ENCODE data around the gene ZNF681.
A peak's percentile ranks its signal among the peaks of the same experiment; 100 is the strongest.
"Not testable (repeated sequence)": the region's sequence is repeated elsewhere in the genome, so short reads cannot be mapped to it uniquely, and the experiment has no call there.

ZNF681 gene

DNA sequence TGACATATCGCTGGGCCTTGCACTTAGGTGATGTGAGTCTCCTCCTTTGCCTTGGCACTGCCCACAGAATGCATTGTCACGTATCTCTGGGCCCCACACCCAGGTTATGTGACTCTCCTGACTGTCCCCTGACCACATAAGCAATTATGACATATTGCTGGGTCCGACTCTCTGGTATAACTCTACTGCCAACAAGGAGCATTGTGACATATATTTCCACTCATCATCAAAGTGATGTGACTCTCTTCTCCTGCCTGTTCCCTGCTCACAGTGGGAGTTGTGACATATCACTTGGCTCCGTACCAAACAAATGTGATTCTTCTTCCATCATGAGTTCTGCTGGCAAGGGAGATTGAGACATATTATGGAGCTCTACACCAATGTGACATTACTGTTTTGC lies 15.4 kb upstream of the ZNF681 start:
- no peak for DNase-seq (ENCODE audit: low read depth, low spot score)

DNA sequence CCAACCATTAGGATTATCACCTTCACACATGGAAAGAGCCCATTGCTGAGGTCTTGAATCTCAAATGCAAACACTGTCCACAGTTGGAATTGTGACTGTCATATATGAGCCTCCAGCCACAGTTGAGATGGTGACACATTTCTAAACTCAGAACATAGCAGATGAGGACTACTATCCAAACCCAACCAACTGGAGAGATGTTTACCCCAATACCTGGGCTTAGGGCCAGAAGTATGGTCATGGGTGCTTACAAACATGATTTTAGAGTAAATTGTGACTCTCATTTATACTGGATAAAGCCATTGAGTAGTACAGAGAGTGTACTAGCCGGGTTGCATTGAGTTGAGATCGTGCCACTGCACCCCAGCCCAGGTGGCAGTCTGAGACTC lies 14.0 kb upstream of the ZNF681 start:
- no peak for DNase-seq (ENCODE audit: low read depth, low spot score)

DNA sequence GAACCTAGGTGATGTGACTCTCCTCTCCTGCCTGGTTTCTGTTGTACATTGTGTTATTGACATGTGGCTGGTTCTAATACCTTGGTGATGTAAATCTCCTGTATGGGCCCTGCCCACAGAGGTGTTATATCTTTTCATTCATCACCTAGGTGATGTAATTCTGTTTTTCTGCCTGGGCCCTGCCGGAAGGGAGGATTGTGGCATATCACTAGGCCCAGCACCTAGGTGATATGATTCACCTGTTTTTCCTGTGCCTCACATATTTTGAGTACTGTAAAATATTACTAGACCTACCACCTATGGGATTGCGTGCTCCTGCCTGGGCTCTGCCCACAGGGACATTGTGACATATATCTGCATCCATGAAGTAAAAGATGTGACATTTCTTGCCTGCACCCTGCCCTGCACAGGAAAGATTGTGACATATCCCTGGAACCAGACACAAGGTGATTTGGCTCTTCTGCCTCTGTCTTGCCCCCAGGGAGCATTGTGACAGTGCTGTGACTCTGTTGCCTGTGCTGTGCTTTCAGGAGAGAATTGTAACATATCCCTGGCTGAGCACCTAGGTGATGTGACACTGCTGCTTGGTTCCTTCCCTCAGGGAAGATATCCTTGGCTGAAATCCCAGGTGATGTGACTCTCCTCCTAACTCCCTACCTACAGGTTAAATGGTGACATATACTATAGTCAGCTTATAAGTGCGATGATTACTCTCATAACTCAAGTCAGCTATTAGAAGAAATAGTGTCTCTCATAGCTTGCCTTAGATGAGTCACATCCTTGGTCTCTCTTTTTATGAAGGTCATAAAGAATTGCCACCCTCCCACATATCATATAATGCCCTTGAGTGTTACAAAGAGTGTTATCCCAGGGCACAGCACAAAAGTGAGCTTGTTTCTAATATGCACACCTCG lies 13.3 kb upstream of the ZNF681 start:
- no peak for DNase-seq (ENCODE audit: low read depth, low spot score)

DNA sequence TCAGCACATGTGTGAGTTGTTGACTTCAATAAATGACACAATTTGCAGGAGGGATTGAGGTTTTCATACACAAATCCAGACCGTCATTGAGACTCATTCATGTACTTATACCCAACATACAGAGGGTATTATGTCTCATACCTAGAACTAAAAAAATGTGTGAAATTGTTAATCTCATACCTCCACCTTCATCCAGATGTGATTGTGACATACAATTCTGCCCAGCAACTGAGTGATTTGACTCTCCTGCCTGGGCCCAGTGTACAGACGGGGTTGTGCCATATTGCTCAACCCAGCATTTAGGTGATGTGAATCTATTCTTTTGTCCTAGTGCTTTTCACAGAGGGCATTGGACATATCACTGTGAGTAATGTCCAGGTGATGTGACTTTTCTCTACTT lies 12.6 kb upstream of the ZNF681 start:
- DNase-seq (ENCODE audit: low read depth, low spot score), result no peak

DNA sequence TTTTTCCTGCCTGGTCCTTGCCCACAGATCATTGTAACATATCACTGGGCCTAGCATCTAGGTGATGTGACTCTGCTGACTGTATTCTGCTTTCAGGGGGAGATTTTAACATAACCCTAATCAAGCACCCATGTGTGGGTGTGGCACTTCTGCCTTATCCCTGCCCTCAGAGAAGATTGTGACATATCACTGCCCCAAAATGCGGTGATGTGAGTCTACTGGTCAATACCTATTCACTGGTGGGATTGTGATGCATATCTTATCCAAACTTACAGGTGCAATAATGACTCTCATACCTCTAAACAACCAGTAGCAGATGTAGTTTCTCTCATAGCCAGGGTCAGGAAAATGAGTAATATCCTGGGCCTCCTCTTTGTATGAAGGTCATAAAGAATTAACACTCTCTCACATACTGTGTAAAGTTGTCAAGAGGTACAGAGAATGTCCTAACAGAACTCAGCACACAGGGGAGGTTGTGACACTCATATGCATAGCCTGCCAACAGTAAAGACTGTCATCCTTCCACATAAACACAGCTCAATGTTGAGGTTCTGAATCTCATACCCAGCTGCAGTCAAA lies 12.1 kb upstream of the ZNF681 start:
- no peak for DNase-seq (ENCODE audit: low read depth, low spot score)

DNA sequence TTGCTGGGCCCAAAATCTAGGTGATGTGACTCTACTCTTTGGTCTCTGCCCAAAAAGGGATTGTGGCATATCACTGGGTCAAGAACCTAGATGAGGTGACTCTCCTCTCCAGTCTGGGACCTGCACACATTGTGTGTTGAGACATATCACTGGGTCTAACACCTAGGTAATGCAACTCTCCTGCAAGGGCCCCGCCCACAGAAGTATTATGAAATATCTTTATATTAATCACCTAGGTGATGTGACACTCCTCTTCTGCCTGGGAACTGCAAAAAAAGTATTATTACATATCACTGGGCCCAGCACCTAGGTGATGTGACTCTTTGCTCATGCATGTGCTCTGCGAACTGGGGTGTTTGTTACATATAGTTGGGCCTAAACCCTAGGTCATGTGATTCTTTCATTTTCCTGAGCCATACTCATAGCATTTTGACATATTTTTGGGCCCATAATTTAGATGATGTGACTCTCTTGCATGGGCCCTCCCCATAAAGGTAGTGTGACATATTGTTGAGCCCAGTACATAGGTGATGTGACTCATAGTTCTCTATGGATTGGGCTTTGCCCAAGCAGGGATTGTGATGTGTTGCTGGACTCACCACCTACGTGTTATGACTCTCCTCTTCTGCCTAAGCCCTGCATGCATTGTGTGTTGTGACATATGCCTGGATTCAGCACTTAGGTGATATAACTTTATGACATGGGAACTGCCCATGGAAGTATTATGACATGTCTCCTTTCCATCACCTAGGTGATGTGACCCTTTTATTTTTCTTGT lies 11.2 kb upstream of the ZNF681 start:
- DNase-seq (ENCODE audit: low read depth, low spot score), result no peak

DNA sequence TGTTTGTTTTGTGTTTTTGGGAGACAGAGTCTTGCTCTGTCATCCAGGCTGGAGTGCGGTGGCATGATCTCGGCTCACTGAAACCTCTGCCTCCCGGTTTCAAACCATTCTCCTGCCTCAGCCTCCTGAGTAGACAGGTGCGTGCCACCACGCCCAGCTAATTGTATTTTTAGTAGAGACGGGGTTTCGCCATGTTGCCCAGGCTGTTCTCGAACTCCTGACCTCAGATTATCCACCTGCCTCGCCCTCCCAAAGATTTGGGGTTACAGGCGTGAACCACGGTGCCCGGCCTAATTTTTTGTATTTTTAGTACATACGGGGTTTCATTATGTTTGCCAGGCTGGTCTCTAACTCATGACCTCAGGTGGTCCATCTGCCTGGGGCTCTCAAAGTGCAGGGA lies 8.3 kb upstream of the ZNF681 start:
- DNase-seq (ENCODE audit: low read depth, low spot score), result no peak

DNA sequence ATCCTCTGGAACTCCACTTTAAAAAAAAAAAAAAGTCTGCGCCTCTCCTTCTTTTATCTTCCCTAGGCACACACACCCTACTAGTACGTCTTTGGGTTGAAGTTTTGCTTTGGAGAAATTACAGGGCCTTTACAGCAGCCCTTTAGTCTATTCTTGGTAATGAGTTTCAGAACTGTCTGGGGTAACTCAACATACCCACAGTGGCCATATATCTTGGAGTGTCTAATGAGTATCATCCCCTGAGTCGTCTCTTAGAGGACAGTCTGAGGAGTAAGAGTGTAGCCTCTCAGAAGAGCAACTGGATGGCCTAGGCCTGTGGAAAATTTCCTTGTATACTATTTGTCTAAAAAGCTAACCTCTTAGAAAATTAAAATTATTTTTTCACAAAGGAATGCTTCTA lies 6.1 kb upstream of the ZNF681 start:
- no peak for DNase-seq (ENCODE audit: low read depth, low spot score)

DNA sequence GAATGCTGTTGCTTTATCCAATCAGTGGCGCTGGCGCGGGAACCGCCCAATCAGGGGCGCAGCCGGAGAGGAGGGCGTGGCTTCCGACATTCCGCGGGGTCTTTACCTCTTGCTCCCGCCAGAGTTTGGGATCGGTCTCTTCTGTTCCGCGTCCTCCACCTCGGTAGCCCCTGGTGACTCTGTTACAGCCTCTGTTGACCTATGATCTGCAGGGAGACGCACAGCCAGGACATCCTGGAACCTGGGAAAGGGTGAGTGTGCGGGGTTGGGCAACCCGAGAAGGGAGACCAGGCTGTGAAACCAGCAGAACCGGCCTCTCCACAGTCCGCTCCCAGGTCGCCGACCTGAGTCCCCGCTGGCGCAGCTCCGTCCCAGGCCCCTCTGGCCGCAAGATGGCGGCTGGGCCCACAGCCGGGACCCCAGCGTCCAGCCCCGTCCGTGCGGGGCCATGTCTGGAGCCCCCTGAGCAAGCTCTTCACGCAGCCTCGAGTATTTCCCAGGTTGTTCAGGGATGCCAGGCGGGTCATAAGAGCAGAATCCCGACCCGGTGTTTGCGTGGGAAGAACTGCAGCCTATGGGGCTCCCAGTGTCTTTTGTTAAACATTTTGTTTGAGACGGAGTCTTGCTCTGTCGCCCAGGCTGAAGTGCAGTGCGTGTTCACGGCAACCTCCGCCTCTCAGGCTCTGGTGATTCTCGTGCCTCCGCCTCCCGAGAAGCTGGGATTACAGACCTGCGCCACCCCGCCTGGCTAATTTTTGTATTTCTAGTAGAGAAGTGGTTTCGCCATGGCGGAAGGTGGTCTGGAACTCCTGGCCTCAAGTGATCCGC lies 4.4 kb upstream of the ZNF681 start:
- peak; percentile 91 for DNase-seq (ENCODE audit: low read depth, low spot score)

DNA sequence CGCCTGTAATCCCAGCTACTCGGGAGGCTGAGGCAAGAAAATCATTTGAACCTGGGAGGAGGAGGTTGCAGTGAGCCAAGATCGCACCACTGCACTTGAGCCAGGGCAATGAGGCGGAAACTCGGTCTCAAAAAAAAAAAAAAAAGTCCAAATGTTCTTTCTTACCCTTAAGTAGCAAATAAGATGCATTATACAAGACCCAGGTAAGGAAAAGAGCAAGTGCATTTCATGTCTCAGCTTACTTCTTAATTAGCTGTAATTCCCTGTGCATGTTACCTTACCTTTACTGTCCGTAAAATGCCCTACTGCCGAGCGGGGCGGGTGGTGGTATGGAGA lies 3.8 kb upstream of the ZNF681 start:
- DNase-seq (ENCODE audit: low read depth, low spot score), result no peak

DNA sequence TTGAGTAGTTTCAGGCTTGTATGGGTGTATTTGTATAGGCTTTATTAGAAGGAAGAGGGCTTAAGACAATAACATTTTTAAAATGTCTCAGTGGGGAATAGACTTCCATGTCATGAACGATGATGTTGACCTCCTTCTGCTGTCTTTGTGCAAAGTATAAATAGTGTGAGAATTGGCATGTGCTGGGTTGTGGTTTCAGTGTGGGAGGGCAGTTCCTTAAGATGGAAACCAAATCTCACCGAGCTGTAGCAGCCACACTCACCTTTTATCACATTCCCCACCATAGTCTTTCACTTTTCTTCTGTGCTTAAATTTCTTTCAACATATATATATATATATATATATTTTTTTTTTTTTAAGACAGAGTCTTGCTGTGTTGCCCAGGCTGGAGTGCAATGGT lies 1.6 kb upstream of the ZNF681 start:
- not testable (repeated sequence) for DNase-seq (ENCODE audit: low read depth, low spot score)

DNA sequence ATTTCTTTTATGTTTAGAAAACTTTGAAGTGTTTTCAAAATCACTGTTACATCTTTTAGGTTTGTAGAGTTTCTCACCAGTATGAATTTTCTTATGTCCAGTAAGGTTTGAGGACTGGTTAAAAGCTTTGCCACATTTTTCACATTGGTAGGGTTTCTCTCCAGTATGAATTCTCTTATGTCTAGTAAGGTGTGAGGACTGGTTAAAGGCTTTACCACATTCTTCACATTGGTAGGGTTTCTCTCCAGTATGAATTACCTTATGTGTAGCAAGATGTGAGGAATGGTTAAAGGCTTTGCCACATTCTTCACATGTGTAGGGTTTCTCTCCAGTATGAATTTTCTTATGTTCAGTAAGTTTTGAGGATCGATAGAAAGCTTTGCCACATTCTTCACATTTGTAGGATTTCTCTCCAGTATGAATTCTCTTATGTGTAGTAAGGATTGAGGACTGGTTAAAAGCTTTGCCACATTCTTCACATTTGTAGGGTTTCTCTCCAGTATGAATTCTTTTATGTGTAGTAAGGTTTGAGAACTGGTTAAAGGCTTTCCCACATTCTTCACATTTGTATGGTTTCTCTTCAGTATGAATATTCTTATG lies 15.0 kb downstream of the ZNF681 start:
- not testable (repeated sequence) for DNase-seq (ENCODE audit: low read depth, low spot score)

DNA sequence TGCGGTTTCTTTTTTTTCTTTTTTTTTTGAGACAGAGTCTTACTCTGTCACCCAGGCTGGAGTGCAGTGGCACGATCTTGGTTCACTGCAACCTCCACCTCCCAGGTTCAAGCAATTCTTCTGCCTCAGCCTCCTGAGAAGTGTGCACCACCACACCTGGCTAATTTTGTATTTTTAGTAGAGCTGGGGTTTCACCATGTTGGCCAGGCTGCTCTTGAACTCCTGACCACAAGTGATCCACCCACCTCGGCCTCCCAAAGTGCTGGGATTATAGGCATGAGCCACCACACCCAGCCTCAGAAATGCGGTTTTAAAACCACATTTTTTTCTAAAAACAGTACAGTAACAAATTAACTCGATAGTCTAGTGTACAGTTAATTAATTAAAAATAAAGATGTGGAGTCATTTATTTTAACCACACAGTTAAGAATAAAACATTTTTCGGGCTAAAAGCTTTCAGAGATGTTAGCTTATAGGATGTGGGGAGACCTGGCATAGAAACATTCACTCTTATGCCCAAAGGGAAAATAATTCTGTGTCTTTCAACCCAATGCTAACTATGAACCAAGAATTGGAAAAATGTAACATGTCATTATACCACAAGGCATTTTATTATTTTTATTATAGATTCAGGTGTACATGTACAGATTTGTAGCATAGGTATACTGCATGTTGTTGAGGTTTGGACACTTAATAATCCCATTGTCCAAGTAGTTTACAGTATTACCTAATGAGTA lies 27.8 kb downstream of the ZNF681 start:
- DNase-seq (ENCODE audit: low read depth, low spot score), result not testable (repeated sequence)

DNA sequence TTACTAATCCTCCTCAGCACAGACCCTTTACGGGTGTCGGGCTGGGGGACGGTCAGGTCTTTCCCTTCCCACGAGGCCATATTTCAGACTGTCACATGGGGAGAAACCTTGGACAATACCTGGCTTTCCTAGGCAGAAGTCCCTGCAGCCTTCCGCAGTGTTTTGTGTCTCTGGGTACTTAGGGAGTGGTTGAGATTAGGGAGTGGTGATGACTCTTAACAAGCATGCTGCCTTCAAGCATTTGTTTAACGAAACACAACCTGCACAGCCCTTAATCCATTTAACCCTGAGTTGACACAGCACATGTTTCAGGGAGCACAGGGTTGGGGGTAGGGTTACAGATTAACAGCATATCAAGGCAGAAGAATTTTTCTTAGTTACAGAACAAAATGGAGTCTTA lies 34.5 kb downstream of the ZNF681 start:
- DNase-seq (ENCODE audit: low read depth, low spot score), result not testable (repeated sequence)

DNA sequence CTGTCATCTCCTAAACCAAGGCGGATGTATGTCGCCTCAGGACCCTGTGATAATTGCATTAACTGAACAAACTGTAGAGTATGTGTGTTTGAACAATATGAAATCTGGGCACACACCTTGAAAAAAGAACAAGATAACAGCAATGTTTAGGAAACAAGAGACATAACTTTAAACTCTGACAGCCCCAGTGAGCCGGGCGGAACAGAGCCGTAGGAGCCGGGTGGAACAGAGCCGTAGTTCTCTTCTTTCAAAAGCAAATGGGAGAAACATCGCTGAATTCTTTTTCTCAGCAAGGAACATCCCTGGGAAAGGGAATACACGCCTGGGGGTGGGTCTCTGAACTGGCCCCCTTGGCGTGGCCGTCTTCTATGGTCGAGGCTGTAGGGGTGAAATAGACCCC lies 39.9 kb downstream of the ZNF681 start:
- no peak for DNase-seq (ENCODE audit: low read depth, low spot score)

DNA sequence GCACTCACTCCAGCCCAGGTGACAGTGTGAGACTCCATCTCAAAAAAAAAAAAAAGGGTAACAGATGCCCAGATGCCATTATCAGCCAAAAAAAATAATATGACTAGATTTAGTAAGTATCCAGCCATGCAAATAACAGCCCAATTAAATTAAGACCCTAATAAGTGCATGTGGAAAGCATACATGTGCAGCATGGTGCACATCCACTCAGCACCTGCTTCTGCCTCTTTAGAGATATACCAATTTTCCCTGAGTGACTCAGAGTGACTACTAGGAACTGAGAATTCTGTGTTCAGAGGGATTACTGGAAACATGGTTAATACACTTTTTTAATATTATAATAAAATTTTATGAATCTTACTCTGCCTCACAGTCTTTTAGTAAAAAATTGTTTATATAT lies 41.9 kb downstream of the ZNF681 start:
- no peak for DNase-seq (ENCODE audit: low read depth, low spot score)

DNA sequence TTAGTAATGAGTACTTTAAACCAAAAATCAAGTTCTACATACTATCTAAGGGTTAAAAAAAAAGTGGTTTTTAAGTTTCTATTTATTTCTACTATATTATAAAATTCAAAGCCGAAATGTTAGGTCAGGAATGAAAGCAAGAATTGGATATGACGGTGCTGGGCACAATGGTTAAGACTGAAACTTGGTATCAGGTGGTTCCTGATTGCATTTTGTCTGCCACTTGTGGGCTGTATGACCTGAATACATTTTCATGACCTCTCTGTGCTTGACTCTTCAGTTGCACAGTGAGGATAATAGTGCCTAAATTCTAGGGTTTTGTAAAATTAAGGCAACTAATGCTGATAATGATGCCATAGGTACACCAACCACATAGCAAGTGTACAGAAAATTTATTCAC lies 49.3 kb downstream of the ZNF681 start:
- no peak for DNase-seq (ENCODE audit: low read depth, low spot score)

DNA sequence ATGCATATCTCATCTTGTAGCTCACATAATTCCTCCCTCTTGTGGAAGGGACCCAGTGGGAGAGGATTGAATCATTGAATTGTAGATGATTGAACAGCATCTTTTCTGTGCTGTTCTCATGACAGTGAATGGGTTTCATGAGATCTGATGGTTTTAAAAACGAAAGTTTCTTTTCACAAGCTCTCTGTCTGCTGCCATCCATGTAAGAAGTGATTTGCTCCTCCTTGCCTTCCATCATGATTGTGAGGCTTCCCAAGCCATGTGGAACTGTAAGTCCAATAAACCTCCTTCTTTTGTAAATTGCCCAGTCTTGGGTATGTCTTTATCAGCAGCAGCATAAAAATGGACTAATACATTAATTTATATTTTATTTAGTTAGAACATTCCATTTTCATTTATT lies 52.0 kb downstream of the ZNF681 start:
- no peak for DNase-seq (ENCODE audit: low read depth, low spot score)

DNA sequence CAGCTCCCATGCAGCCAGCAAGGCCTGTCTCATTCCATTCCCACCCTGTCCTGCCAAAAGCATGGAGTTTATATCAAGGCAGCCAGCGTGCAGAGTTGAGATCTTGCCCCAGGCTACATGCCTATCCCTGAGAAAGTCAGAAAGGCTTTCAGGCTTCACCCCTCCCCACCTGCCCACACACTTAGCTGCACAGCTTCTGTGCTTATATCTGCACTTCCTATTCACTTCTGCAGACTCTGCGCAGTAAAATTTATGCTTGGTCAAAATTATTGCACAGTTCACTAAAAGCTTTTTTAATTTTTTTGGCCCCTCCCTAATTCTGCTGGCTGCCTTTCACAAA lies 59.2 kb downstream of the ZNF681 start:
- DNase-seq (ENCODE audit: low read depth, low spot score), result no peak

DNA sequence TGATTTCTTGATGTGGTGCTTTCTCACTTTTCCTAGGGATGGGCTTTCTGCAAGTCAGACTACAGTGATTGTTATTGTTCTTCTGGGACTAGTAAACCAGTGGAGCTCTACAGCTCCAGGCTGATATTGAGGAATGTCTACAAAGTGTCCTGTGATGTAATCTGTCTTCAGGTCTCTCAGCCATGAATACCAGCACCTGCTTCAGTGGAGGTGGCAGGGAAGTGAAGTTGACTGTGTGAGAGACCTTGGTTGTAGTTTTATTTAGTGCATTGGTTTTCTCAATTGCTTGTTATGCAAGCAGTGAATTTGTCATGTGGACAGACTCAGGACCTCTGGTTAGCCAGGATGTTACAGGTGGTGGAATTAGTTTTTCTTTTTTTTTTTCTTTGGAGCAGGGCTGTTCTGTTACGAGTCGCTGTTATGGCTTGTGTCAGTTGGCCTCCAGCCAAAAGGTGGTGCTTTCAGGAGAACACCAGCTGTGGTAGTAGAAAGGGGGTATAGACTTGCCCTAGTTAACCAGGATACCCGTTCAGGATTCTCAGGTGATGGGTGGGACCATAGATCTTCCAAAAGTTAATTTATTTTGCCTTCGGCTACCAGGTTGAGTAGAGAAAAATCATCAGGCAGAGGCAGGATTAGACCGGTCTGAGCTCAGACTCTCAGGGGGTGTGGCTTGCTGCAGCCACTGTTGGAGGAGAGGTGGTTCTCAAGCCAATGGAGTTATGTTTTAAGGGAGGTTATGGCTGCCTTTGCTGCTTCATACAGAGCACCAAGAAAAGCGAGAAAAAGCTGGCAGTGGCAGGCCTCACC lies 59.8 kb downstream of the ZNF681 start:
- DNase-seq (ENCODE audit: low read depth, low spot score), result no peak
